ENCODE data around the gene ANKRD39.
"Not testable (repeated sequence)": the region's sequence is repeated elsewhere in the genome, so short reads cannot be mapped to it uniquely, and the experiment has no call there.

The ANKRD39 gene

DNA sequence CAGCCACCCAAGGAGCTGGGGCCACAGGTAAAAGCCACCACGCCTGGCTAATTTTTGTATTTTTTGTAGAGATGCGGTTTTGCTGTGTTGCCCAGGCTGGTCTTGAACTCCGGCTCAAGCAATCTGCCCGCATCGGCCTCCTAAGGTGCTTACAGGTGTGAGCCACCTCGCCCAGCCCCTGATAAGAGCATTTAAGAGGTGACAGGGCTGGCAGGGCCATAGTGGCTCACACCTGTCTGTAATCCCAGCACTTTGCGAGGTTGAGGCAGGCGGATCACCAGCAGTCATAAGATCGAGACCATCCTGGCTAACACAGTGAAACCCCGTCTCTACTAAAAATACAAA is 50.7 kb downstream of the ANKRD39 start:
- no peak overlapping the region for H2BK5ac ChIP-seq (ENCODE audit: low read depth, low read length, poor library complexity, severe bottlenecking)
- no peak overlapping the region for H2BK15ac ChIP-seq (ENCODE audit: low read depth, poor library complexity, severe bottlenecking)
- H3K27ac ChIP-seq (ENCODE audit: low read length, poor library complexity, severe bottlenecking), result no peak overlapping the region
- peak overlapping the region; percentile 66 for H4K8ac ChIP-seq (ENCODE audit: low read length)
- H3K18ac ChIP-seq (ENCODE audit: low read depth in 1 of 2, low read length in 2 of 2), result no peak overlapping the region
- peak overlapping the region in 1 of 2 experiments; percentile 48 for H2BK12ac ChIP-seq (ENCODE audit: low read length in 2 of 2)
- H2AFZ ChIP-seq (ENCODE audit: low read depth, low read length), result no peak overlapping the region
- no peaks in the 10 kb centered on the region for H3K9me3 ChIP-seq (ENCODE audit: control insufficient read depth, low read length)
- H3K27me3 ChIP-seq (ENCODE audit: control insufficient read depth in 1 of 2, insufficient read depth in 1 of 2, low read length in 2 of 2), result no peaks in the 10 kb centered on the region
- no peaks in the 10 kb centered on the region for H3K79me1 ChIP-seq (replicated peaks; ENCODE audit: low read length, poor library complexity, severe bottlenecking)
- H3K36me3 ChIP-seq (ENCODE audit: control insufficient read depth in 1 of 2, insufficient read depth in 2 of 2, low read depth in 1 of 2, low read length in 2 of 2), result peaks cover 12 to 29% of the 10 kb centered on the region in 2 experiments
- H2AK5ac ChIP-seq (ENCODE audit: low read length, severe bottlenecking), result no peak overlapping the region
- H3K4me2 ChIP-seq (ENCODE audit: low read length, poor library complexity, severe bottlenecking), result no peak overlapping the region
- WGBS, result 98% methylated on average over 10 of the region's 10 CpGs
- peak overlapping the region; percentile 19 for H4K91ac ChIP-seq (ENCODE audit: low read length)
- no peak overlapping the region for H3K4ac ChIP-seq (ENCODE audit: low read depth in 1 of 2, low read length in 2 of 2)
- H3K4me1 ChIP-seq (ENCODE audit: control insufficient read depth, insufficient read depth, low read depth, low read length), result peaks cover 4% of the 10 kb centered on the region
- H3K4me3 ChIP-seq (ENCODE audit: insufficient read depth in 1 of 2, low read depth in 1 of 2, low read length in 2 of 2), result no peak overlapping the region
- no peak overlapping the region for H3K9ac ChIP-seq (ENCODE audit: low read length)
- DNase-seq, result no peak
- no peak overlapping the region for H3K23ac ChIP-seq (ENCODE audit: low read length in 2 of 2)
- H2BK120ac ChIP-seq (ENCODE audit: low read depth, low read length), result no peak overlapping the region
- no peak overlapping the region for H3K14ac ChIP-seq (ENCODE audit: low read length in 2 of 2)

DNA sequence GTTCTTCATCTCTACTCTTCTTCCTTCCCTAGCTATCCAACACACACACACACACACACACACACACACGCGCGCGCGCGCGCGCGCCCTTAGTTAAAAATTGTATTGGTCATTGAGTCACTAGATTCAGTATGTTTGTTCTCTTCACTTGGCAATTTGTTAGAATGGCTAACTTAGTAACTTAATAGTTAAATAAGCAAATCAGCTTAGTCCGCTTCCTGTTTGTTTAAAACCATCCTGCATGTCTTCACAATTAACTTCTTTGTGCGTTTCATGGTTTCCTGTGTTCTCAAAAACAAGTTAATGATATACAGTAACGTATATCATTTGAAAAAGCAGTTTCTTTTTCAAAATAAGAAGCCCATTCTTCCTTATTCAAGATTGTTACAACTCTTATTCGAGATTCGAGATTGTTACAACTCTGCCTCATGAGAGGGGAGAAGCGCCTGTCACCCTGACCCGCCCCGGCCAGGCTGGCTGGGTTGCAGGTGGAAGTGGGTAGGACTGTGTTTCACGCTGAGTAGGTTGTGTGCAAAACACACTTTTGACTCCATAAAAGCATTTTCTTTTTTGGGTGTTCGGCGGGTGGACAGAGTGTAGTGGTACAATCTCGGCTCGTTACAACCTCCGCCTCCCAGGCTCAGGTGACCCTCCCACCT is 51.2 kb downstream of the ANKRD39 start:
- Histone ChIP-seq H2AK5ac (ENCODE audit: low read length, severe bottlenecking) (no peak overlapping the region), H2BK12ac (ENCODE audit: low read length in 2 of 2) (no peak overlapping the region), H3K18ac (ENCODE audit: low read depth in 1 of 2, low read length in 2 of 2) (no peak overlapping the region), H3K79me1 (replicated peaks; ENCODE audit: low read length, poor library complexity, severe bottlenecking) (no peaks in the 10 kb centered on the region), H2AFZ (ENCODE audit: low read depth, low read length) (no peak overlapping the region), H3K4me1 (ENCODE audit: control insufficient read depth, insufficient read depth, low read depth, low read length) (peaks cover 5% of the 10 kb centered on the region), H3K4me3 (ENCODE audit: insufficient read depth in 1 of 2, low read depth in 1 of 2, low read length in 2 of 2) (no peak overlapping the region), H3K14ac (ENCODE audit: low read length in 2 of 2) (no peak overlapping the region), H3K27ac (ENCODE audit: low read length, poor library complexity, severe bottlenecking) (no peak overlapping the region), H4K8ac (ENCODE audit: low read length) (peak overlapping the region; percentile 66), H3K27me3 (ENCODE audit: control insufficient read depth in 1 of 2, insufficient read depth in 1 of 2, low read length in 2 of 2) (no peaks in the 10 kb centered on the region), H3K36me3 (ENCODE audit: control insufficient read depth in 1 of 2, insufficient read depth in 2 of 2, low read depth in 1 of 2, low read length in 2 of 2) (peaks cover 16 to 33% of the 10 kb centered on the region in 2 experiments), H4K91ac (ENCODE audit: low read length) (no peak overlapping the region), H3K9ac (ENCODE audit: low read length) (no peak overlapping the region), H3K4me2 (ENCODE audit: low read length, poor library complexity, severe bottlenecking) (no peak overlapping the region), H2BK120ac (ENCODE audit: low read depth, low read length) (no peak overlapping the region), H3K4ac (ENCODE audit: low read depth in 1 of 2, low read length in 2 of 2) (no peak overlapping the region), H2BK5ac (ENCODE audit: low read depth, low read length, poor library complexity, severe bottlenecking) (no peak overlapping the region), H3K23ac (ENCODE audit: low read length in 2 of 2) (no peak overlapping the region), H2BK15ac (ENCODE audit: low read depth, poor library complexity, severe bottlenecking) (no peak overlapping the region), H3K9me3 (ENCODE audit: control insufficient read depth, low read length) (no peaks in the 10 kb centered on the region)
- DNase-seq, result peak; percentile 41
- WGBS, result 90% methylated on average over 12 of the region's 23 CpGs

DNA sequence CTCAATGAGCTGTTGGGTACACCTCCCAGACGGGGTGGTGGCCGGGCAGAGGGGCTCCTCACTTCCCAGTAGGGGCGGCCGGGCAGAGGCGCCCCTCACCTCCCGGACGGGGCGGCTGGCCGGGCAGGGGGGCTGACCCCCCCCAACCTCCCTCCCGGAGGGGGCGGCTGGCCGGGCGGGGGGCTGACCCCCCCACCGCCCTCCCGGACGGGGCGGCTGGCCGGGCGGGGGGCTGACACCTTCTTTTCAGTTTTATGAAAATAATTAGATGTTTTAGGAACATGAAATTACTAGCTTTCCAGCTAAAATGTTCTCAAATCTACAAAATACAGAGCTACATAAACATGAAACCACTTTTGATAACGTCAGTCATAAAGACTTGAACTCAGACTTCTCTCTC is 51.9 kb downstream of the ANKRD39 start:
- not testable (repeated sequence) for H2AFZ ChIP-seq (ENCODE audit: low read depth, low read length); H3K79me1 ChIP-seq (replicated peaks; ENCODE audit: low read length, poor library complexity, severe bottlenecking); H2BK12ac ChIP-seq (ENCODE audit: low read length in 2 of 2); H2BK120ac ChIP-seq (ENCODE audit: low read depth, low read length); H4K91ac ChIP-seq (ENCODE audit: low read length); H3K27me3 ChIP-seq (ENCODE audit: control insufficient read depth in 1 of 2, insufficient read depth in 1 of 2, low read length in 2 of 2); H3K9me3 ChIP-seq (ENCODE audit: control insufficient read depth, low read length); H3K9ac ChIP-seq (ENCODE audit: low read length); H3K27ac ChIP-seq (ENCODE audit: low read length, poor library complexity, severe bottlenecking); H3K4me2 ChIP-seq (ENCODE audit: low read length, poor library complexity, severe bottlenecking); H2AK5ac ChIP-seq (ENCODE audit: low read length, severe bottlenecking); DNase-seq; H4K8ac ChIP-seq (ENCODE audit: low read length); H2BK5ac ChIP-seq (ENCODE audit: low read depth, low read length, poor library complexity, severe bottlenecking); H3K4me3 ChIP-seq (ENCODE audit: insufficient read depth in 1 of 2, low read depth in 1 of 2, low read length in 2 of 2); H3K4ac ChIP-seq (ENCODE audit: low read depth in 1 of 2, low read length in 2 of 2); H3K14ac ChIP-seq (ENCODE audit: low read length in 2 of 2); H2BK15ac ChIP-seq (ENCODE audit: low read depth, poor library complexity, severe bottlenecking); H3K4me1 ChIP-seq (ENCODE audit: control insufficient read depth, insufficient read depth, low read depth, low read length); H3K18ac ChIP-seq (ENCODE audit: low read depth in 1 of 2, low read length in 2 of 2); H3K23ac ChIP-seq (ENCODE audit: low read length in 2 of 2)
- WGBS, result no CpG with 5 or more reads among the region's 20 CpGs
- peaks cover 16 to 37% of the 10 kb centered on the region in 2 experiments for H3K36me3 ChIP-seq (ENCODE audit: control insufficient read depth in 1 of 2, insufficient read depth in 2 of 2, low read depth in 1 of 2, low read length in 2 of 2)

DNA sequence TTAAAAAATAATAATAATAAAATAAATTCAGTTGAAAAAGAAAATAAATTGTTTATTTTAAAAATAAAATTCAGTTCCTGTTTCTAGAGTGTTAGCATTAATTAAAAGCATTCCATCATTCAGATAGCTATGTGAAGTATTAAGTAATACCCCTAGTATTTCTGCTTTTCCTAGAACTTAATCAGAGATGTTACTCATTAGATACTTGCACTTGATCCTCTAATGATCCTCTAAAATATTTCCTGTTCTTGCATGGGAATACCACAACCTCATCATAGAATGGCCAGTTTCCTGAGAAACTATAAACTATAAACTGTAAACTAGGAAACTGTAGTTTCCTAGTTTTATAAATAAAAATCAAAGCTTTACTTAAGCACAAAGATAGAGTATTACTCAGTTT is 52.8 kb downstream of the ANKRD39 start:
- Histone ChIP-seq H3K23ac (ENCODE audit: low read length in 2 of 2) (no peak overlapping the region), H2AFZ (ENCODE audit: low read depth, low read length) (no peak overlapping the region), H3K9ac (ENCODE audit: low read length) (no peak overlapping the region), H3K4ac (ENCODE audit: low read depth in 1 of 2, low read length in 2 of 2) (no peak overlapping the region), H2BK5ac (ENCODE audit: low read depth, low read length, poor library complexity, severe bottlenecking) (no peak overlapping the region), H3K14ac (ENCODE audit: low read length in 2 of 2) (no peak overlapping the region), H3K4me3 (ENCODE audit: insufficient read depth in 1 of 2, low read depth in 1 of 2, low read length in 2 of 2) (no peak overlapping the region), H2BK120ac (ENCODE audit: low read depth, low read length) (no peak overlapping the region), H3K4me2 (ENCODE audit: low read length, poor library complexity, severe bottlenecking) (no peak overlapping the region), H3K27ac (ENCODE audit: low read length, poor library complexity, severe bottlenecking) (no peak overlapping the region), H2AK5ac (ENCODE audit: low read length, severe bottlenecking) (no peak overlapping the region), H3K36me3 (ENCODE audit: control insufficient read depth in 1 of 2, insufficient read depth in 2 of 2, low read depth in 1 of 2, low read length in 2 of 2) (peaks cover 16 to 34% of the 10 kb centered on the region in 2 experiments), H3K79me1 (replicated peaks; ENCODE audit: low read length, poor library complexity, severe bottlenecking) (no peaks in the 10 kb centered on the region), H3K18ac (ENCODE audit: low read depth in 1 of 2, low read length in 2 of 2) (no peak overlapping the region), H4K91ac (ENCODE audit: low read length) (no peak overlapping the region), H2BK12ac (ENCODE audit: low read length in 2 of 2) (no peak overlapping the region), H3K4me1 (ENCODE audit: control insufficient read depth, insufficient read depth, low read depth, low read length) (peaks cover 9% of the 10 kb centered on the region), H2BK15ac (ENCODE audit: low read depth, poor library complexity, severe bottlenecking) (no peak overlapping the region), H4K8ac (ENCODE audit: low read length) (no peak overlapping the region), H3K9me3 (ENCODE audit: control insufficient read depth, low read length) (no peaks in the 10 kb centered on the region), H3K27me3 (ENCODE audit: control insufficient read depth in 1 of 2, insufficient read depth in 1 of 2, low read length in 2 of 2) (no peaks in the 10 kb centered on the region)
- peak; percentile 72 for DNase-seq
